Panc1 (cell line): ENCODE measurements around the gene LCA5L. TPM values are rescaled to one million over a fixed set of nuclear protein-coding genes. Genes with fewer than 3 reads are reported as not detected.

Experiments used
- ATAC-seq: fragments of 200-7000 bp; cut with Tn5 transposase; 2 replicates; pipeline ENCODE4 v1.9.1; 2020; ENCODE audit warnings: mild to moderate bottlenecking, moderate library complexity
- BruUV-seq: library from RNA; stranded (reverse); fragments of 400-500 nt; replicated peaks from 2 replicates; lab custom pipeline; 2021; lab: Mats Ljungman, UMichigan
- CTCF ChIA-PET: fragments of 300-600 bp; sonication (Branson Sonifier 250); formaldehyde crosslinking; loops from one replicate; lab custom pipeline; 2022; ENCODE audit warnings: antibody characterized with exemption; lab: Charles Lee
- POLR2A ChIA-PET: fragments of 300-600 bp; sonication (Branson Sonifier 250); formaldehyde crosslinking; loops from one replicate; lab custom pipeline; 2022; ENCODE audit warnings: antibody characterized with exemption; lab: Charles Lee
- DNase-seq: peaks from one replicate; pipeline ENCODE4 v3.0.0-alpha.2; 2010; ENCODE audit warnings: low read depth, low spot score
- H3K27ac ChIP-seq: 2 replicates; pipeline ENCODE4 v1.5.1; 2011; ENCODE audit warnings: mild to moderate bottlenecking, low read length, inconsistent platforms
- H3K27me3 ChIP-seq: fragments of 200-500 bp; sonication (Bioruptor generic); 2 replicates; pipeline ENCODE4 v1.6.0; 2014; ENCODE audit warnings: low read length, inconsistent platforms; ENCODE audit not compliant: control insufficient read depth, insufficient read depth
- H3K36me3 ChIP-seq: fragments of 200-500 bp; sonication (Bioruptor generic); 2 replicates; pipeline ENCODE4 v1.5.1; 2014; ENCODE audit warnings: inconsistent platforms, mild to moderate bottlenecking, low read length, moderate library complexity; ENCODE audit not compliant: control insufficient read depth, insufficient read depth
- H3K4me1 ChIP-seq: 2 replicates; pipeline ENCODE4 v1.5.1; 2011; ENCODE audit warnings: inconsistent platforms, mild to moderate bottlenecking, low read length, moderate library complexity; ENCODE audit not compliant: control insufficient read depth, insufficient read depth
- H3K4me3 ChIP-seq, 2 experiments: 2 replicates each; pipeline ENCODE4 v1.5.1; 2011 to 2012; ENCODE audit warnings: low read depth in 2 of 2, low read length in 2 of 2, mild to moderate bottlenecking in 2 of 2, inconsistent platforms in 1 of 2, moderate library complexity in 1 of 2
- H3K9me3 ChIP-seq: fragments of 200-500 bp; sonication (Bioruptor generic); 2 replicates; pipeline ENCODE4 v1.5.1; 2014; ENCODE audit warnings: low read depth, mild to moderate bottlenecking, inconsistent platforms, low read length, moderate library complexity; ENCODE audit not compliant: control insufficient read depth, insufficient read depth
- POLR2AphosphoS5 ChIP-seq: IDR thresholded peaks from 2 replicates; pipeline ENCODE4 v1.6.1; 2012; ENCODE audit warnings: mild to moderate bottlenecking, low read depth, low read length, moderate library complexity
- SIN3A ChIP-seq: IDR thresholded peaks from 2 replicates; pipeline ENCODE4 v1.6.1; 2012; ENCODE audit warnings: low read depth, mild to moderate bottlenecking, low read length, moderate library complexity, borderline replicate concordance; ENCODE audit not compliant: insufficient read depth
- TCF7L2 ChIP-seq: IDR thresholded peaks from 2 replicates; pipeline ENCODE4 v1.6.1; 2011; ENCODE audit warnings: mild to moderate bottlenecking, low read depth, low read length, inconsistent platforms
- in situ Hi-C: cut with HindIII; loops from 2 replicates; pipeline ENCODE4 v1.10.0; 2016; ENCODE audit warnings: low sequenced_read_pairs, low pct_unique_long_range_greater_than_20kb
- intact Hi-C: fragments of 100-400 bp; cut with micrococcal nuclease; formaldehyde crosslinking; loops from one replicate; pipeline ENCODE4 v1.10.0; 2022; ENCODE audit not compliant: unreplicated experiment
- total RNA-seq: library from RNA; stranded (reverse); gene quantifications from one replicate; pipeline ENCODE4 v1.2.1, GENCODE V29; 2021; ENCODE audit not compliant: unreplicated experiment
- TF ChIP-seq, protein P1 (sequence below): fragments of 450-650 bp; IDR thresholded peaks from 2 replicates; pipeline ENCODE4 v1.5.1; 2017; ENCODE audit warnings: mild to moderate bottlenecking
- TF ChIP-seq, protein P2 (sequence below), 2 experiments: IDR thresholded peaks; 2 replicates each; pipeline ENCODE4 v1.6.1; 2011 to 2012; ENCODE audit warnings: low read depth in 2 of 2, control low read depth in 1 of 2, low read length in 1 of 2, mild to moderate bottlenecking in 1 of 2, moderate library complexity in 1 of 2; ENCODE audit not compliant: insufficient read depth in 1 of 2

LCA5L gene
- total RNA-seq, 1 experiment from 2014 or later = 0.87 TPM

DNA sequence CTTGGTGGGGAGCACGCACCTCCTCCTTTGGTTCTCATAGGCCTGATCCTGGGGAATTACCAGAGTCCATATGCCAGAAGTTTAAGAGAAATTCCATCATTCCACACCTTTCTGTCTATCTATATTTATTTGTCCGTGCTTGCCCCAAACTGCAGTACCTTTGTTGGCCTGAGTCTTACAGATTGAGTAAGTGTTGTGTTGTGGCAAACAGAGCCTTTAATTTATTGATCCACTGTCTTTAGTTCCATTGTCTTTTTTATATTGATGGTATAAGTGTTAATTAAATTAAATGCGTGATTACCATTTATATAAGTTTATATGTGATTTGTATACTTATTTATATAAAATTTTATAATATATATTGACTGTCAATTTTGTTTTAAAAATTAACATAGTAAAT is 11.1 kb upstream of the LCA5L start:
- in situ Hi-C loops = no loop called here
- CTCF ChIA-PET = no interaction called here
- no peak for TF ChIP-seq POLR2AphosphoS5
- TF ChIP-seq, protein P1, sequence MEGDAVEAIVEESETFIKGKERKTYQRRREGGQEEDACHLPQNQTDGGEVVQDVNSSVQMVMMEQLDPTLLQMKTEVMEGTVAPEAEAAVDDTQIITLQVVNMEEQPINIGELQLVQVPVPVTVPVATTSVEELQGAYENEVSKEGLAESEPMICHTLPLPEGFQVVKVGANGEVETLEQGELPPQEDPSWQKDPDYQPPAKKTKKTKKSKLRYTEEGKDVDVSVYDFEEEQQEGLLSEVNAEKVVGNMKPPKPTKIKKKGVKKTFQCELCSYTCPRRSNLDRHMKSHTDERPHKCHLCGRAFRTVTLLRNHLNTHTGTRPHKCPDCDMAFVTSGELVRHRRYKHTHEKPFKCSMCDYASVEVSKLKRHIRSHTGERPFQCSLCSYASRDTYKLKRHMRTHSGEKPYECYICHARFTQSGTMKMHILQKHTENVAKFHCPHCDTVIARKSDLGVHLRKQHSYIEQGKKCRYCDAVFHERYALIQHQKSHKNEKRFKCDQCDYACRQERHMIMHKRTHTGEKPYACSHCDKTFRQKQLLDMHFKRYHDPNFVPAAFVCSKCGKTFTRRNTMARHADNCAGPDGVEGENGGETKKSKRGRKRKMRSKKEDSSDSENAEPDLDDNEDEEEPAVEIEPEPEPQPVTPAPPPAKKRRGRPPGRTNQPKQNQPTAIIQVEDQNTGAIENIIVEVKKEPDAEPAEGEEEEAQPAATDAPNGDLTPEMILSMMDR = no peak
- TF ChIP-seq, protein P2, sequence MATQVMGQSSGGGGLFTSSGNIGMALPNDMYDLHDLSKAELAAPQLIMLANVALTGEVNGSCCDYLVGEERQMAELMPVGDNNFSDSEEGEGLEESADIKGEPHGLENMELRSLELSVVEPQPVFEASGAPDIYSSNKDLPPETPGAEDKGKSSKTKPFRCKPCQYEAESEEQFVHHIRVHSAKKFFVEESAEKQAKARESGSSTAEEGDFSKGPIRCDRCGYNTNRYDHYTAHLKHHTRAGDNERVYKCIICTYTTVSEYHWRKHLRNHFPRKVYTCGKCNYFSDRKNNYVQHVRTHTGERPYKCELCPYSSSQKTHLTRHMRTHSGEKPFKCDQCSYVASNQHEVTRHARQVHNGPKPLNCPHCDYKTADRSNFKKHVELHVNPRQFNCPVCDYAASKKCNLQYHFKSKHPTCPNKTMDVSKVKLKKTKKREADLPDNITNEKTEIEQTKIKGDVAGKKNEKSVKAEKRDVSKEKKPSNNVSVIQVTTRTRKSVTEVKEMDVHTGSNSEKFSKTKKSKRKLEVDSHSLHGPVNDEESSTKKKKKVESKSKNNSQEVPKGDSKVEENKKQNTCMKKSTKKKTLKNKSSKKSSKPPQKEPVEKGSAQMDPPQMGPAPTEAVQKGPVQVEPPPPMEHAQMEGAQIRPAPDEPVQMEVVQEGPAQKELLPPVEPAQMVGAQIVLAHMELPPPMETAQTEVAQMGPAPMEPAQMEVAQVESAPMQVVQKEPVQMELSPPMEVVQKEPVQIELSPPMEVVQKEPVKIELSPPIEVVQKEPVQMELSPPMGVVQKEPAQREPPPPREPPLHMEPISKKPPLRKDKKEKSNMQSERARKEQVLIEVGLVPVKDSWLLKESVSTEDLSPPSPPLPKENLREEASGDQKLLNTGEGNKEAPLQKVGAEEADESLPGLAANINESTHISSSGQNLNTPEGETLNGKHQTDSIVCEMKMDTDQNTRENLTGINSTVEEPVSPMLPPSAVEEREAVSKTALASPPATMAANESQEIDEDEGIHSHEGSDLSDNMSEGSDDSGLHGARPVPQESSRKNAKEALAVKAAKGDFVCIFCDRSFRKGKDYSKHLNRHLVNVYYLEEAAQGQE (IDR thresholded peaks at IDR 0.05; ENCODE audit: insufficient read depth in 1 of 2, low read depth in 2 of 2, low read length in 1 of 2) = no peak
- TF ChIP-seq TCF7L2 = no peak
- no peak for TF ChIP-seq SIN3A

DNA sequence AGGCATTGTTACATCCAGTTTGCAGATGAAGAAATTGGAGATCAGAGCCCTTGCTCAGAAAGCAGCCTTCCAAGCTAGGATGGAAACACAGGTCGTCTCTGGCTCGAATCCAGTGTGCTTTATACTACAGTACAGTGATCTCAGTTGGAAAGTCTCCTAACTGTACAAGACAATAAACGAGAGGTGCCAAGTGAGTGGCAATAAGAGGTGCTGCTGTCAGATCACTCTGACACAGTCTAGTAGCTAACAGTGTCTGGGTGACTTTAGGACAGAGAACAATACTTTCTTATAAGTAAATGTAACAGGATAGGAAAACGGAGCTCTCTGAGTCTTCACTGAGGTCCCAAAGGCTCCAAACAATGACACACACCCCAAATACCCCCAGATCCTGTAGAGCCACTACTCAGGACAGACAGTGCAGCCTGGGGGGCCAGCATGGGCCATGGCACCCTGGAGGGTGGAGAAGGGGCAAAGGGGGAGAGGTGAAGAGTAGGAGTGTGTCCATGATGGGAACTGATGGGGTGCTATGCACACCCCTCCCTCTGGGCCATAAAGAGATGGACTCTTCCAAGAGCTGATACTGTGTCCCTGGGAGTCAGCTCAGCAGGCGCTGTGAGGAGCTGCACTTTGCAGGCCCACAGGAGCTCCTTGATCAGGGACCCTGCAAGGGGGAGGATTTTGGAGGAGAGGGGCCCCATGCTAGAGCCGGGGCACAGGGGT is 9.5 kb upstream of the LCA5L start:
- ATAC-seq = peak; percentile 21; the same call in 1 of the 2 replicates
- H3K4me3 ChIP-seq = no peak overlapping the region
- no peak for DNase-seq
- POLR2A ChIA-PET = no interaction called here
- BruUV-seq = no TSS peak
- no peaks in the 10 kb centered on the region for H3K9me3 ChIP-seq
- H3K36me3 ChIP-seq = no peaks in the 10 kb centered on the region; the same call in 1 of the 2 replicates
- CTCF ChIA-PET = no interaction called here
- intact Hi-C loops (no loop called here), in situ Hi-C loops (no loop called here)
- no peaks in the 10 kb centered on the region for H3K27me3 ChIP-seq
- TF ChIP-seq, protein P1 = no peak
- TF ChIP-seq TCF7L2 (no peak), POLR2AphosphoS5 (no peak), SIN3A (no peak)
- TF ChIP-seq, protein P2 (IDR thresholded peaks at IDR 0.05; ENCODE audit: insufficient read depth in 1 of 2, low read depth in 2 of 2, low read length in 1 of 2) = no peak
- H3K4me1 ChIP-seq = no peaks in the 10 kb centered on the region
- no peak overlapping the region for H3K27ac ChIP-seq

More for the DNA sequence above, 11.1 kb upstream of the LCA5L start:
- H3K9me3 ChIP-seq = no peaks in the 10 kb centered on the region
- POLR2A ChIA-PET = no interaction called here
- no peak overlapping the region for H3K27ac ChIP-seq
- no peaks in the 10 kb centered on the region; the same call in 1 of the 2 replicates for H3K36me3 ChIP-seq
- no peak overlapping the region for H3K4me3 ChIP-seq
- no peak for DNase-seq
- no TSS peak for BruUV-seq
- no peak for ATAC-seq
- intact Hi-C loops = no loop called here
- no peaks in the 10 kb centered on the region for H3K4me1 ChIP-seq
- H3K27me3 ChIP-seq = no peaks in the 10 kb centered on the region
